HG03060 (cell line): ENCODE data around the gene SLC22A3.
"Not testable (repeated sequence)": the region's sequence is repeated elsewhere in the genome, so short reads cannot be mapped to it uniquely, and the experiment has no call there.

Source experiments
- ATAC-seq: cut with Tn5 transposase; IDR thresholded peaks from one replicate; pipeline ENCODE4 v1.9.1; 2021; ENCODE audit warnings: low read depth, moderate number of reproducible peaks; ENCODE audit not compliant: unreplicated experiment

Gene SLC22A3

GRCh38 chr6:160348223-160349019, at the start of gene SLC22A3:
SLC22A3 (plus strand) TSS chr6:160348378; CDS start chr6:160348420, 42 bp downstream.
- no peak for ATAC-seq

- no peak for ATAC-seq
Measured at GRCh38 chr6:160299559-160299958, 48.6 kb upstream of the SLC22A3 start.

- ATAC-seq, result no peak
Measured at GRCh38 chr6:160300076-160300695, 48.0 kb upstream of the SLC22A3 start.

- no peak for ATAC-seq
Measured at GRCh38 chr6:160301339-160301738, 46.8 kb upstream of the SLC22A3 start.

- not testable (repeated sequence) for ATAC-seq
Measured at GRCh38 chr6:160302431-160303082, 45.6 kb upstream of the SLC22A3 start.

GRCh38 chr6:160303806-160304205, 44.4 kb upstream of the SLC22A3 start:
- ATAC-seq, result no peak

- ATAC-seq, result no peak
Measured at GRCh38 chr6:160305926-160306713, 42.1 kb upstream of the SLC22A3 start.

- no peak for ATAC-seq
Measured at GRCh38 chr6:160309718-160310117, 38.5 kb upstream of the SLC22A3 start.

- no peak for ATAC-seq
Measured at GRCh38 chr6:160312900-160313299, 35.3 kb upstream of the SLC22A3 start.

- ATAC-seq, result no peak
Measured at GRCh38 chr6:160315310-160315709, 32.9 kb upstream of the SLC22A3 start.

GRCh38 chr6:160316261-160316660, 31.9 kb upstream of the SLC22A3 start:
- no peak for ATAC-seq

GRCh38 chr6:160319246-160319645, 28.9 kb upstream of the SLC22A3 start:
- ATAC-seq, result no peak

- no peak for ATAC-seq
Measured at GRCh38 chr6:160321729-160322505, 26.3 kb upstream of the SLC22A3 start.

- ATAC-seq, result no peak
Measured at GRCh38 chr6:160327981-160328380, 20.2 kb upstream of the SLC22A3 start.

GRCh38 chr6:160328447-160328846, 19.7 kb upstream of the SLC22A3 start:
- ATAC-seq, result no peak

- no peak for ATAC-seq
Measured at GRCh38 chr6:160329188-160329587, 19.0 kb upstream of the SLC22A3 start.

GRCh38 chr6:160330619-160331018, 17.6 kb upstream of the SLC22A3 start:
- no peak for ATAC-seq

- no peak for ATAC-seq
Measured at GRCh38 chr6:160331204-160331603, 17.0 kb upstream of the SLC22A3 start.

GRCh38 chr6:160331753-160332152, 16.4 kb upstream of the SLC22A3 start:
- no peak for ATAC-seq

GRCh38 chr6:160333101-160333500, 15.1 kb upstream of the SLC22A3 start:
- ATAC-seq, result no peak
